Measurements from ENCODE around the gene SPTB.

DNA sequence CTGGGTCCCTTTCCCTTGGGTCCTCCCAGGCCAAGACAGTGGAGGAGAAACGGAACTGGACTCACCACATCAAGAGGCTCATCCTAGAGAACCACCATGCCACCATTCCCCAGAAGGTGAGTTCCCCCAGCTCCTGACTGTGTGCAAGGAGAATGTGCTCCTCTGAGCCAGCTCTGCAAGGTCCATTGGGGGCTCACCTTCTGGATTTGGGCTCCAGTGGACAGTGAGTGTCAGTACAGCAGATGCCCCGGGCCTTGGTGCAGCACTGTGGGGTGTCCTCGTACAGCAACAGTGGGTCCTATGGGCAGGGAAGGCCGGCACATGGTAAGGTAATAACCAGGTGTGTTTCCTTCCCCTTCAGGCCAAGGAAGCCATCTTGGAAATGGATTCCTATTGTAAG lies 147.6 kb downstream of the SPTB start:
- TF ChIP-seq, protein P1, sequence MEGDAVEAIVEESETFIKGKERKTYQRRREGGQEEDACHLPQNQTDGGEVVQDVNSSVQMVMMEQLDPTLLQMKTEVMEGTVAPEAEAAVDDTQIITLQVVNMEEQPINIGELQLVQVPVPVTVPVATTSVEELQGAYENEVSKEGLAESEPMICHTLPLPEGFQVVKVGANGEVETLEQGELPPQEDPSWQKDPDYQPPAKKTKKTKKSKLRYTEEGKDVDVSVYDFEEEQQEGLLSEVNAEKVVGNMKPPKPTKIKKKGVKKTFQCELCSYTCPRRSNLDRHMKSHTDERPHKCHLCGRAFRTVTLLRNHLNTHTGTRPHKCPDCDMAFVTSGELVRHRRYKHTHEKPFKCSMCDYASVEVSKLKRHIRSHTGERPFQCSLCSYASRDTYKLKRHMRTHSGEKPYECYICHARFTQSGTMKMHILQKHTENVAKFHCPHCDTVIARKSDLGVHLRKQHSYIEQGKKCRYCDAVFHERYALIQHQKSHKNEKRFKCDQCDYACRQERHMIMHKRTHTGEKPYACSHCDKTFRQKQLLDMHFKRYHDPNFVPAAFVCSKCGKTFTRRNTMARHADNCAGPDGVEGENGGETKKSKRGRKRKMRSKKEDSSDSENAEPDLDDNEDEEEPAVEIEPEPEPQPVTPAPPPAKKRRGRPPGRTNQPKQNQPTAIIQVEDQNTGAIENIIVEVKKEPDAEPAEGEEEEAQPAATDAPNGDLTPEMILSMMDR (IDR thresholded peaks at IDR 0.05; ENCODE audit: low read depth, low read length, poor library complexity, severe bottlenecking): no peak
- TF ChIP-seq EZH2phosphoT487 (IDR thresholded peaks at IDR 0.05; ENCODE audit: borderline replicate concordance, low read length): no peak

All from DOHH2 (cell line).